Measurements from ENCODE around the gene RHBDL1.

Gene RHBDL1

DNA sequence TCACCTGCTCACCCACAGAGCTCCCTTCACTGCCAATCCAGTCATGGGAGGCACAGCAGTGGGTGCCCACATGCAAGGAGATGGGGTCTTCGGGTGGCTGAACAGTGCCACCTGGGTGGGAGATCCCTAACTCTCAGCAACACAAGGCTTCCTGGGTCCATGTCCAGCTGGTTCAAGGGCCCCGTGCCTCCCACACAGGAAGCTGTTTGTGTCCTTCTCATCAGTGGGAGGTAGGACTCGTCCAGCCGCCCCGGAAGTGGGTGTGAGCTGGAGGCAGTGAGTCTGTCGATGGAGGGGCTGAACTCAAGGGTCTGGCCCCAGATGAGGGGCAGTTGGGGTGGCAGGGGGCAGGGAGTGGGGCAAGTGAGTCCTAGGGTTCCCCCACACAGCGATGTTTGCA is 28.6 kb downstream of the RHBDL1 start:
- Histone ChIP-seq H3K9me3 (ENCODE audit: insufficient read depth, low read depth, low read length) (no peaks in the 10 kb centered on the region), H3K4me1 (ENCODE audit: insufficient read depth, low read length, poor library complexity, severe bottlenecking) (no peaks in the 10 kb centered on the region), H3K79me2 (ENCODE audit: insufficient read depth, low read length) (no peaks in the 10 kb centered on the region), H3F3A (ENCODE audit: low read depth) (no peaks in the 10 kb centered on the region), H2AFZ (ENCODE audit: low read length) (no peak overlapping the region), H3K36me3 (ENCODE audit: insufficient read depth, low read length) (no peaks in the 10 kb centered on the region), H4K20me1 (ENCODE audit: insufficient read depth, low read length, poor library complexity, severe bottlenecking) (no peaks in the 10 kb centered on the region), H3K9ac (ENCODE audit: low read depth, low read length, poor library complexity, severe bottlenecking) (no peak overlapping the region), H3K4me3 (ENCODE audit: low read length, poor library complexity, severe bottlenecking) (no peak overlapping the region), H3K9me2 (replicated peaks; ENCODE audit: low read depth, low read length) (no peaks in the 10 kb centered on the region), H3K27me3 (ENCODE audit: insufficient read depth, low read length, poor library complexity, severe bottlenecking) (no peaks in the 10 kb centered on the region), H3K4me2 (ENCODE audit: low read depth, low read length, poor library complexity, severe bottlenecking) (no peak overlapping the region)
- TF ChIP-seq EZH2phosphoT487 (IDR thresholded peaks at IDR 0.05; ENCODE audit: borderline replicate concordance) (no peak), CTCF (conservative IDR thresholded peaks at IDR 0.05; ENCODE audit: low read length) (no peak)

DNA sequence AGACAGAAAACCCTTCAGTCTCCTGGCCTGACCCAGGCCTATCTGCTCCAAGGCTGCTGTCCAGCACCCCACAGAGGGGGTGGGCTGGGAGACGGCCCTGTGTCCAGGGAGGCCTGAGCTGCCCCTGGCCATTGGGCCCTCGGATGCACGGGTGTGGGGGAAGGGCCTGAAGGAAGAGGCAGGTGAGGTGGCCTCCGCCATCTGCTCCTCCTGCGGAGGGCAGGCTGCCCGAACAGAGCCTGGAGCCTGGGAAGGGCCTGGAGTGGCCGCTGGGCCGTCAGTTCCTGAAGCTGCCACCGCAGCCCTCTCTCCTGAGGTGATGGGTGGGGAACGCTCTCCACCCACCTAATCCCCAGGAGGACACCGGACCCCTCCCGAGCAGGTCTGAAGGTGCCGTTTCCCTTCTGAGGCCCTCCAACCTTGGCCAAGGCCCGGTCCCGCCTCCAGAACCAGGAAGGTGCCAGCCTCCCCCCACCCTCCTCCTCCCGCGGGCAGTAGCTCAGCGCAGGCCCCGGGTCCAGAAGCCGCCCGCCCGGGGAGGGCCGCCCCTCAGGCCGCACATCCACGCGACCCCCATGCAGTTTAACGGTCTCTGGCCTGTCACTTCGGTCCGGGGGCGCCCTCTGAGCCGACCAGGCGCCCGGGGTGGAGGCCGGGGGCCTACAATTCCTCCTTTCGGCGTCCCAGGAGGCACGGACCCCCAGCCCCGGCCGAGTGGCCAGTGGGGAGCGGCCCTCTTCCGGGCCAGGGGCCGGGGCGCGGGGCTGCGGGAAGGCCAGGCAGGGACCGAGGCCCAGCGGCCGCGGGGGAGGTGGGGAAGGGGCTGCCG is 29.3 kb downstream of the RHBDL1 start:
- Histone ChIP-seq H3K4me3 (ENCODE audit: low read length, poor library complexity, severe bottlenecking) (no peak overlapping the region), H4K20me1 (ENCODE audit: insufficient read depth, low read length, poor library complexity, severe bottlenecking) (no peaks in the 10 kb centered on the region), H3K9me2 (replicated peaks; ENCODE audit: low read depth, low read length) (no peaks in the 10 kb centered on the region), H3K9me3 (ENCODE audit: insufficient read depth, low read depth, low read length) (no peaks in the 10 kb centered on the region), H3K36me3 (ENCODE audit: insufficient read depth, low read length) (no peaks in the 10 kb centered on the region), H3F3A (ENCODE audit: low read depth) (no peaks in the 10 kb centered on the region), H3K4me1 (ENCODE audit: insufficient read depth, low read length, poor library complexity, severe bottlenecking) (no peaks in the 10 kb centered on the region), H2AFZ (ENCODE audit: low read length) (no peak overlapping the region), H3K9ac (ENCODE audit: low read depth, low read length, poor library complexity, severe bottlenecking) (no peak overlapping the region), H3K27me3 (ENCODE audit: insufficient read depth, low read length, poor library complexity, severe bottlenecking) (no peaks in the 10 kb centered on the region), H3K4me2 (ENCODE audit: low read depth, low read length, poor library complexity, severe bottlenecking) (no peak overlapping the region), H3K79me2 (ENCODE audit: insufficient read depth, low read length) (no peaks in the 10 kb centered on the region)
- TF ChIP-seq EZH2phosphoT487 (IDR thresholded peaks at IDR 0.05; ENCODE audit: borderline replicate concordance) = no peak
- TF ChIP-seq CTCF (conservative IDR thresholded peaks at IDR 0.05; ENCODE audit: low read length) = no peak

DNA sequence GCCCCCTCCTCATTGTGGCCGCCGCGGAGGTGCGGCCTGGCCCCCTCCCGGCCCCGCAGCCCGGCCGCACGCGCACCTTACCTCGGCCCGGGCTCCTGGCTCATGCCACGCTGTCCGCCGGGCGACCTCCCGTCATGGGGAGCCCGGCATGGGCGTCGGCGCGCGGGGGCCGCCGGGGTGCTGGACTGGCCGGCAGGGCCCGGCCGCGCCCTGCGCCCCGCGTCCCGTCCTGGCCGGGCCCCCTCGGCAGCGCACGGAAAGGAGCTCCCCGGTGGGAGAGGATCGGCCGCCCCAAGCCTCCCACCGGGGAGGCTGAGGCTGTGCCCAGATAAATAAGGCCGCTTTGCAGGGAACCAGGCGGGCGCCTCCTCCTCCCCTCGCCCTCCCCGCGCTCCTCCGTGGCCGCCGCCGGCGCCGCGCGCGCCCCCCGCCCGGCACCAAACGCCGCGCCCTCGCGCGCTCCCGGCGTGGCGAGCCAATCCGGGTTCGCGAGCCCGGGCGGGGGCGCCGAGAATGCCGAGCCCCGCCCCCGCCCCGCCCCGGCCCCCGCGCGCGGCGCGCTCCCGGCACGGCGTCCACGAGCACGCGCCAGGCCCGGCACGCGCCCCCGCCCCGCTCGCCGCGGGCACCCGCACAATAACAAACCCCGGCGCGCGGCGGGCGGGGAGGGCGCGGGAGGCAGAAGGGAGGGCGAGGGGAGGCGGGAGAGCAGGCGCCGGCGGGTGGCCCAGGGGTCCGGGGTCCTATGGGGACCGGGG is 30.1 kb downstream of the RHBDL1 start, which contains the start of gene FBXL16:
TSS of gene FBXL16 (minus strand) at position 371 of the 758 bp plus-strand sequence. CDS start 8,396 bp downstream, outside the sequence.
- no peaks in the 10 kb centered on the region for H3F3A ChIP-seq (ENCODE audit: low read depth)
- no peaks in the 10 kb centered on the region for H3K36me3 ChIP-seq (ENCODE audit: insufficient read depth, low read length)
- no peak within 1 kb of the TSS for H3K4me2 ChIP-seq (ENCODE audit: low read depth, low read length, poor library complexity, severe bottlenecking)
- no peak for TF ChIP-seq CTCF (conservative IDR thresholded peaks at IDR 0.05; ENCODE audit: low read length)
- no peak for TF ChIP-seq EZH2phosphoT487 (IDR thresholded peaks at IDR 0.05; ENCODE audit: borderline replicate concordance)
- no peaks in the 10 kb centered on the region for H3K4me1 ChIP-seq (ENCODE audit: insufficient read depth, low read length, poor library complexity, severe bottlenecking)
- H2AFZ ChIP-seq (ENCODE audit: low read length) = no peak within 1 kb of the TSS
- no peaks in the 10 kb centered on the region for H4K20me1 ChIP-seq (ENCODE audit: insufficient read depth, low read length, poor library complexity, severe bottlenecking)
- H3K9me2 ChIP-seq (replicated peaks; ENCODE audit: low read depth, low read length) = no peaks in the 10 kb centered on the region
- no peaks in the 10 kb centered on the region for H3K79me2 ChIP-seq (ENCODE audit: insufficient read depth, low read length)
- no peaks in the 10 kb centered on the region for H3K9me3 ChIP-seq (ENCODE audit: insufficient read depth, low read depth, low read length)
- H3K4me3 ChIP-seq (ENCODE audit: low read length, poor library complexity, severe bottlenecking) = no peak within 1 kb of the TSS
- no peaks in the 10 kb centered on the region for H3K27me3 ChIP-seq (ENCODE audit: insufficient read depth, low read length, poor library complexity, severe bottlenecking)
- H3K9ac ChIP-seq (ENCODE audit: low read depth, low read length, poor library complexity, severe bottlenecking) = no peak within 1 kb of the TSS
